PC-9 (cell line): ENCODE results near the gene CSNK1D. TPM values are rescaled to one million over a fixed set of nuclear protein-coding genes. Genes with fewer than 3 reads are reported as not detected.

Source experiments
- BruUV-seq: library from RNA; stranded (reverse); fragments of 400-500 nt; replicated peaks from 2 replicates; lab custom pipeline; 2021; lab: Mats Ljungman, UMichigan
- CTCF ChIA-PET: fragments of 300-600 bp; sonication (Branson Sonifier 250); formaldehyde crosslinking; loops from one replicate; lab custom pipeline; 2022; ENCODE audit warnings: antibody characterized with exemption; lab: Charles Lee
- POLR2A ChIA-PET: fragments of 300-600 bp; sonication (Branson Sonifier 250); formaldehyde crosslinking; loops from one replicate; lab custom pipeline; 2022; ENCODE audit warnings: antibody characterized with exemption; ENCODE audit not compliant: unreplicated experiment; lab: Charles Lee
- DNase-seq, 2 experiments: peaks; one replicate each; pipeline versions ENCODE4 v3.0.0 to v3.0.0-alpha.2; 2015 to 2022; ENCODE audit warnings: mixed read lengths in 1 of 2
- H2AFZ ChIP-seq: fragments of 200-600 bp; sonication (generic); 2 replicates; pipeline ENCODE4 v1.8.1; 2017; ENCODE audit warnings: antibody characterized with exemption
- H3F3A ChIP-seq: fragments of 200-600 bp; sonication (generic); 2 replicates; pipeline ENCODE4 v1.8.1; 2017; ENCODE audit warnings: antibody characterized with exemption, mild to moderate bottlenecking, low read depth; ENCODE audit not compliant: insufficient read depth
- H3K27ac ChIP-seq: fragments of 200-600 bp; sonication (generic); 2 replicates; pipeline ENCODE4 v1.6.1; 2016; ENCODE audit warnings: mixed run types
- H3K27me3 ChIP-seq: fragments of 200-600 bp; sonication (generic); 2 replicates; pipeline ENCODE4 v1.6.1; 2016; ENCODE audit warnings: low read depth, mixed run types; ENCODE audit not compliant: insufficient read depth
- H3K36me3 ChIP-seq: fragments of 200-600 bp; sonication (generic); 2 replicates; pipeline ENCODE4 v1.6.1; 2016; ENCODE audit warnings: low read depth, mixed run types
- H3K4me1 ChIP-seq: fragments of 200-600 bp; sonication (generic); replicated peaks from 2 replicates; pipeline ENCODE4 v1.6.1; 2016; ENCODE audit warnings: mixed run types; ENCODE audit not compliant: insufficient read depth
- H3K4me2 ChIP-seq: fragments of 200-600 bp; sonication (generic); 2 replicates; pipeline ENCODE4 v1.6.1; 2017; ENCODE audit warnings: mixed run types
- H3K4me3 ChIP-seq: fragments of 200-600 bp; sonication (generic); 2 replicates; pipeline ENCODE4 v1.6.1; 2016; ENCODE audit warnings: mixed run types
- H3K79me2 ChIP-seq: fragments of 200-600 bp; sonication (generic); 2 replicates; pipeline ENCODE4 v1.6.1; 2017; ENCODE audit warnings: low read depth, mixed run types
- H3K9me2 ChIP-seq: fragments of 200-600 bp; sonication (generic); 2 replicates; pipeline ENCODE4 v1.8.1; 2017; ENCODE audit warnings: mild to moderate bottlenecking; ENCODE audit not compliant: insufficient read depth
- H3K9me3 ChIP-seq: fragments of 200-600 bp; sonication (generic); 2 replicates; pipeline ENCODE4 v1.8.1; 2016; ENCODE audit warnings: low read depth; ENCODE audit not compliant: insufficient read depth
- H4K20me1 ChIP-seq: fragments of 200-600 bp; sonication (generic); 2 replicates; pipeline ENCODE4 v1.8.1; 2017; ENCODE audit not compliant: insufficient read depth
- EZH2 ChIP-seq: fragments of 200-600 bp; sonication (generic); IDR thresholded peaks from 2 replicates; pipeline ENCODE4 v1.8.0; 2017; ENCODE audit warnings: antibody characterized with exemption, low read depth
- intact Hi-C: fragments of 100-400 bp; cut with micrococcal nuclease; formaldehyde crosslinking; loops from one replicate; pipeline ENCODE4 v1.10.0; 2022; ENCODE audit not compliant: unreplicated experiment
- total RNA-seq: library from RNA; stranded (reverse); gene quantifications from 2 replicates; pipeline ENCODE4 v1.2.3, GENCODE V29; 2021
- TF ChIP-seq, protein P1 (sequence below): fragments of 200-600 bp; sonication (generic); conservative IDR thresholded peaks from 2 replicates; pipeline ENCODE4 v1.6.1; 2017; ENCODE audit warnings: mixed run types, antibody characterized with exemption, mild to moderate bottlenecking, moderate library complexity

CSNK1D gene
- total RNA-seq, 1 experiment from 2014 or later: 181 TPM

DNA sequence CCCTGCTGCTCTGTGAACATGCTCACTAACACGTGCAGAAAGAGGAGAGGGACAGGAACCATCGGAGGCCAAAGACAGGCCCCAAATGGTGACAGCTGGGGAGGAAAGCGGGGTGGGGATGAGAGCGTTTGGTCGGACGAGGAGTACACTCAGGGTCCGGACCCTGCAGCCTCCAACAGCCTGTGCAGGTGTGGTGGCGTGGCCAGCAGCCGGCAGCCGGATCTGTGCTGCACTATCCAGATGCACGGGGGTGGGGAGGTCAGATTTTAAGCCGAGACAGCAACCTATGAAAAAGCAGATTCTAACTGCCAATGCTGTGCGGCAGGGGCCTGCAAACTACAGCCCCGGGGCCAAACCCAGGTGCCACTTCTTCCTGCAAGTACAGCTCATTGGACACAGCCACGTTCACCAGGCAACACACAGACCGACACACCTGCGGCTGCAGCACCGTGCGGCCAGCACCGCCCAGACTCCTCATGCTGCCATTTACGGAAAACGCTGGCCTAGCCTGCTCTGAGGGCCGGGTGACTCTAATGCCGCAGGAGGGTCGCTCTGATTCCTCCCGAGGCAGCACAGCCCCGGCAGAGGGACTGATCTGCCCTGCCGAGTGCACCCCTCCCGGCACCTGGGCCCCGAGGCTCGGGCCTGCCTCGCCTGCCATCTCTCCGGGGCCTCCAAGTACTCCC is 23.5 kb downstream of the CSNK1D start:
- ChIA-PET POLR2A (no interaction called here), CTCF (no interaction called here)
- no peak overlapping the region for H2AFZ ChIP-seq
- H3K9me2 ChIP-seq: no peaks in the 10 kb centered on the region
- H3F3A ChIP-seq: peaks cover 49% of the 10 kb centered on the region
- intact Hi-C loops: loop anchor here (5.0 to 10.0 kb wide), 2 partner anchors 82 to 215 kb away; partner anchors contain the start of genes DCXR, RAC3 and SECTM1
- peaks cover 24% of the 10 kb centered on the region for H3K4me1 ChIP-seq
- peaks cover 26% of the 10 kb centered on the region for H3K79me2 ChIP-seq
- H3K36me3 ChIP-seq: peaks cover 11% of the 10 kb centered on the region; the same call in 1 of the 2 replicates
- no peak for TF ChIP-seq EZH2
- TF ChIP-seq, protein P1, sequence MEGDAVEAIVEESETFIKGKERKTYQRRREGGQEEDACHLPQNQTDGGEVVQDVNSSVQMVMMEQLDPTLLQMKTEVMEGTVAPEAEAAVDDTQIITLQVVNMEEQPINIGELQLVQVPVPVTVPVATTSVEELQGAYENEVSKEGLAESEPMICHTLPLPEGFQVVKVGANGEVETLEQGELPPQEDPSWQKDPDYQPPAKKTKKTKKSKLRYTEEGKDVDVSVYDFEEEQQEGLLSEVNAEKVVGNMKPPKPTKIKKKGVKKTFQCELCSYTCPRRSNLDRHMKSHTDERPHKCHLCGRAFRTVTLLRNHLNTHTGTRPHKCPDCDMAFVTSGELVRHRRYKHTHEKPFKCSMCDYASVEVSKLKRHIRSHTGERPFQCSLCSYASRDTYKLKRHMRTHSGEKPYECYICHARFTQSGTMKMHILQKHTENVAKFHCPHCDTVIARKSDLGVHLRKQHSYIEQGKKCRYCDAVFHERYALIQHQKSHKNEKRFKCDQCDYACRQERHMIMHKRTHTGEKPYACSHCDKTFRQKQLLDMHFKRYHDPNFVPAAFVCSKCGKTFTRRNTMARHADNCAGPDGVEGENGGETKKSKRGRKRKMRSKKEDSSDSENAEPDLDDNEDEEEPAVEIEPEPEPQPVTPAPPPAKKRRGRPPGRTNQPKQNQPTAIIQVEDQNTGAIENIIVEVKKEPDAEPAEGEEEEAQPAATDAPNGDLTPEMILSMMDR: no peak
- no peak overlapping the region for H3K4me3 ChIP-seq
- no peak overlapping the region for H3K27ac ChIP-seq
- DNase-seq: no peak
- BruUV-seq: no TSS peak
- no peaks in the 10 kb centered on the region for H3K27me3 ChIP-seq
- peaks cover 80% of the 10 kb centered on the region for H4K20me1 ChIP-seq
- H3K9me3 ChIP-seq: no peaks in the 10 kb centered on the region
- no peak overlapping the region for H3K4me2 ChIP-seq

DNA sequence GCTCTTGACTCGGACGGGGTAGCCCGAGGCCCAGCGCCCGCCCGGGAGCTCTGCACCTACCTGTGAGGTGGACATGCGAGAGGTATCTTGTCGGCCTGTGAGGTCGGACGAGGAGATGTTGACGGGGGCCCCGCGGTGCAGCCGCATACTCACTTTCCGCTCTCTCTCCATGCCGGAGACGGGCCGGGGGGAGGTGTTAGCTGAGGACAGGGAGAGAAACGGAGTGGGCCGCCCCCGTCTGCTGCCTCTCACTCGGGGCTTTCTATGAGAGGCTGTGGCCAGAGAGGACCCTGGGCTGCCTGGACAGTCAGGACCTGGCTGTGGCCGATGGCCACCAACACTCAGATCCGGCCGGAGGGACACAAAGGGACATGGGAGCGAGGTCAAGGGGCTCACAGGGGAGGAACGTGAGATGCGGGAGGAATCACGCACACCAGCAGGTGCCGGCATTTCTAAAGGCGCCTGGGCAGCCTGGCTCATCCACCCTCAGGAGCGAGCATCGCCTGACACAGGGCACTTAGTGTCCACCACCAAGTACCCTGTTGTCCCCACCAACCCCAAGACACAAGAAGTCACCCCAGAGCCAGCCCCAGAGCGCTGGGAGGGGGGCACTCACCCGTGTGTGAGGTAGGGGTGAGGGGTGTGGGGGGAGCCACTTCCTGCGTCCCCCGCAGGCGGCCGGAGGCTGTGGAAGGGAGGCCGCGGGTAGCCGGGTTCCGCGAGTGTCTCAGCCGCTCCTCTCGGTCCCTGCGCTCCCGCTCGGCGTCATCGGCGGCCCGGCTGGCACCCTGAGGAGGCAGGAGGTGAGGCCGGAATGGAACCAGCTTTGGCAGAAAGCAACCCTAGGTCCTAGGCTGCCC is 24.5 kb downstream of the CSNK1D start:
- peaks cover 26% of the 10 kb centered on the region for H3K79me2 ChIP-seq
- H3K9me2 ChIP-seq: no peaks in the 10 kb centered on the region
- no peaks in the 10 kb centered on the region for H3K27me3 ChIP-seq
- peaks cover 24% of the 10 kb centered on the region for H3K4me1 ChIP-seq
- H4K20me1 ChIP-seq: peaks cover 90% of the 10 kb centered on the region
- no peaks in the 10 kb centered on the region for H3K9me3 ChIP-seq
- DNase-seq: no peak
- intact Hi-C loops: loop anchor here (5.0 to 10.0 kb wide), 2 partner anchors 83 to 214 kb away; partner anchors contain the start of genes DCXR, RAC3 and SECTM1
- ChIA-PET CTCF (interaction anchor here (0.6 kb wide), 1 partner anchor 27 kb away, joined by 5 read pairs; no protein-coding TSS in a partner anchor), POLR2A (no interaction called here)
- H2AFZ ChIP-seq: no peak overlapping the region
- H3K4me3 ChIP-seq: no peak overlapping the region
- TF ChIP-seq, protein P1: no peak
- no TSS peak for BruUV-seq
- no peak overlapping the region for H3K27ac ChIP-seq
- H3F3A ChIP-seq: peaks cover 59% of the 10 kb centered on the region
- peaks cover 11% of the 10 kb centered on the region; the same call in 1 of the 2 replicates for H3K36me3 ChIP-seq
- no peak overlapping the region for H3K4me2 ChIP-seq

DNA sequence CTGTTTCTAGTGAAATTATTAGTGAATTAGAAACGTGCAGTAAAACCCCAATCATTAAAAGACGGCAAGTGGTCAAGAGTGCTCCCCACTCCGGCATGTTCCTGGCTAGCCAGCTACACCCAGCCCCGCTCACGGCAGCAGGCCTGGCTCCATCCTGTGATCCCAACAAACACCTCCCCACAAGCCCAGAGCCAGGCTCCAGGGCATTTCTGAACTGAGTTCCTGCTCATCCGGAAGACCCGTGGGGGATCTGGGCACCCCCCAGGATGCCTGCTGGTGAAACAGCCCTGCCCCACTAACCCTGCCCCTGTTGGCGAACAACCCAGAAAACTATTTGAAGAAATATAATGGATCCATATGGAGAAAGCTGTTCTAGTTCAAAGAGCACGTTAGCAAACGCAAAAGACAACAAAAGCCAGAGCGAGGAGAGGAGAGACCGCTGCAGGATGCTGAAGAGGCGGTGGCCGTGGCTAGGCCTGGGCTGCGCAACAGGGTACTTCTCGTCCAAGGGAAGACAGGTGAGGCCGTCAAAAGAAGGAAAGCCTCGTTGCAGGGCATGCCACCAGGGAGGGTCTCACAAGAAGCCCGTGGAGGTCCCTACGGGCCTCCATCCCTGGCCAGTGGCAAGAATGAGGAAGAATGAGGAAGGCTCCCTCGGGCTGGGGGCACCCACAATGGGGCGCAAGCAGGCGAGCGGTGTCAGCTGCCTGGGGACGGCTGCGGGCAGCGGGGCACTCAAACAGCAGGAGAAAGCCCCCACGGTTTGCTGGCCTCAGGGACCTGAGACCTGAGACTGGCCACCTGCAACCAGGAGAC is 25.4 kb downstream of the CSNK1D start:
- CTCF ChIA-PET: no interaction called here
- peaks cover 95% of the 10 kb centered on the region for H4K20me1 ChIP-seq

More for the DNA sequence above, 25.4 kb downstream of the CSNK1D start:
- H2AFZ ChIP-seq: no peak overlapping the region
- peak overlapping the region; percentile 75 for H3K27ac ChIP-seq
- H3K36me3 ChIP-seq: peaks cover 11% of the 10 kb centered on the region; the same call in 1 of the 2 replicates
- H3F3A ChIP-seq: peaks cover 69% of the 10 kb centered on the region
- POLR2A ChIA-PET: no interaction called here
- H3K9me2 ChIP-seq: no peaks in the 10 kb centered on the region
- H3K27me3 ChIP-seq: no peaks in the 10 kb centered on the region
- intact Hi-C loops: loop anchor here (2.0 to 10.0 kb wide), 3 partner anchors 45 to 213 kb away; partner anchors contain the start of genes DCXR, RAC3 and SECTM1
- H3K4me3 ChIP-seq: no peak overlapping the region
- peaks cover 24% of the 10 kb centered on the region for H3K4me1 ChIP-seq
- DNase-seq: no peak
- TF ChIP-seq EZH2: no peak
- TF ChIP-seq, protein P1: no peak
- H3K79me2 ChIP-seq: peaks cover 24% of the 10 kb centered on the region
- H3K9me3 ChIP-seq: no peaks in the 10 kb centered on the region
- H3K4me2 ChIP-seq: no peak overlapping the region
- BruUV-seq: no TSS peak
